Measurements from ENCODE around the gene AKAP11. TPM values are rescaled to one million over a fixed set of nuclear protein-coding genes. Genes with fewer than 3 reads are reported as not detected.
A peak's percentile ranks its signal among the peaks of the same experiment; 100 is the strongest.

Gene AKAP11
- 9.8 and 16.9 TPM in 2 replicates for total RNA-seq (2016; rRNA removed; fragmentation: Illumina TruSeq; extraction: Trizol)
- 0.88 and 1.1 TPM in 2 replicates for total RNA-seq (2016; cell fraction: cytosol; rRNA removed; fragmentation: Illumina TruSeq; extraction: Trizol; ENCODE audit: low read depth)
- total RNA-seq (2016; cell fraction: insoluble cytoplasmic fraction; rRNA removed; fragmentation: Illumina TruSeq; extraction: Trizol) = 9.0 and 15.0 TPM in 2 replicates
- 5.0 and 5.8 TPM in 2 replicates for total RNA-seq (2016; cell fraction: membrane; rRNA removed; fragmentation: Illumina TruSeq; extraction: Trizol)
- total RNA-seq (2016; cell fraction: nucleus; rRNA removed; fragmentation: Illumina TruSeq; extraction: Trizol) = 14.4 and 17.1 TPM in 2 replicates
- polyA plus RNA-seq (2011; rRNA removed) = 6.4 and 7.2 TPM in 2 replicates
- 2.1 and 3.8 TPM in 2 replicates for polyA plus RNA-seq (2011; cell fraction: cytosol; rRNA removed)
- 4.8 and 7.1 TPM in 2 replicates for polyA plus RNA-seq (2011; cell fraction: nucleus; rRNA removed)
- polyA plus RNA-seq (2012) = 8.5 and 9.6 TPM in 2 replicates
- polyA plus RNA-seq (2016; cell fraction: cytosol; fragmentation: Illumina TruSeq; extraction: Trizol; ENCODE audit: low read depth) = 0.32 and 0.34 TPM in 2 replicates
- 7.8 and 7.9 TPM in 2 replicates for polyA plus RNA-seq (2016; cell fraction: insoluble cytoplasmic fraction; fragmentation: Illumina TruSeq; extraction: Trizol; ENCODE audit: low read depth)
- 1.0 and 1.2 TPM in 2 replicates for polyA plus RNA-seq (2016; cell fraction: membrane; fragmentation: Illumina TruSeq; extraction: Trizol; ENCODE audit: low read depth)
- polyA plus RNA-seq (2016; cell fraction: nucleus; fragmentation: Illumina TruSeq; extraction: Trizol; ENCODE audit: insufficient read depth, low read depth) = 11.9 and 13.3 TPM in 2 replicates
- polyA minus RNA-seq (2011; rRNA and poly(A)+ RNA removed; ENCODE audit: low replicate concordance) = 6.2 and 11.4 TPM in 2 replicates
- polyA minus RNA-seq (2011; cell fraction: cytosol; rRNA and poly(A)+ RNA removed) = 10.1 and 13.1 TPM in 2 replicates
- 25.1 and 32.9 TPM in 2 replicates for polyA minus RNA-seq (2011; cell fraction: nucleus; rRNA and poly(A)+ RNA removed)
- percentile 75 among the genes with signal in this experiment for Bru-seq, nascent RNA
- BruChase-seq, experiment 1, labeled RNA remaining after a 6-hour chase = percentile 84 among the genes with signal in this experiment
- BruChase-seq, experiment 2, labeled RNA remaining after a 2-hour chase = percentile 81 among the genes with signal in this experiment
- long read RNA-seq, experiment 1, partial matches to known transcripts = 1 of 2 reads
- long read RNA-seq, experiment 1, other reads (novel, unspliced or antisense) = 1 of 2 reads
- long read RNA-seq, experiment 2, partial matches to known transcripts = 0 of 13 reads
- long read RNA-seq, experiment 2, other reads (novel, unspliced or antisense) = 13 of 13 reads

GRCh38 chr13:42272115-42272803 is at the start of gene AKAP11:
TSS of gene AKAP11 (plus strand) at chr13:42272152. CDS start at chr13:42286349, 14,197 bp downstream.
- Histone ChIP-seq H3K79me2 (ENCODE audit: insufficient read depth, low read length) (peaks cover 9% of the 10 kb centered on the region), H3K27me3 (ENCODE audit: control insufficient read depth in 1 of 2, insufficient read depth in 2 of 2, low read length in 2 of 2) (no peaks in the 10 kb centered on the region), H3K4me2 (ENCODE audit: low read depth, low read length) (peak within 1 kb of the TSS; percentile 94), H3K27ac (ENCODE audit: extremely low read length, insufficient read depth, low read length) (peak within 1 kb of the TSS; percentile 78), H3K9ac (ENCODE audit: insufficient read depth, low read depth, low read length) (peak within 1 kb of the TSS; percentile 82), H3K9me3 (ENCODE audit: low read length) (no peaks in the 10 kb centered on the region), H3K4me3 (replicated peaks in 1 of 3; ENCODE audit: insufficient read depth in 1 of 3, low read depth in 2 of 3, low read length in 3 of 3) (peak within 1 kb of the TSS; percentile 82 to 91 (median 82)), H3K4me1 (ENCODE audit: insufficient read depth, low read length) (peaks cover 21% of the 10 kb centered on the region), H2AFZ (ENCODE audit: low read length) (peak within 1 kb of the TSS; percentile 99), H3K36me3 (replicated peaks in 1 of 2; ENCODE audit: control insufficient read depth in 1 of 2, insufficient read depth in 2 of 2, low read length in 2 of 2) (no peaks in the 10 kb centered on the region), H4K20me1 (ENCODE audit: insufficient read depth, low read length) (no peaks in the 10 kb centered on the region)
- no TSS peak for BruUV-seq (replicated peaks)
- FAIRE-seq (no peak), ATAC-seq (peak; percentile 86), DNase-seq (ENCODE audit: low spot score) (peak; percentile 15)
- WGBS (ENCODE audit: low lambda C conversion rate) = 3% methylated on average over 13 of the region's 59 CpGs
- intact Hi-C loops (cut with micrococcal nuclease; ENCODE audit: unreplicated experiment) = no loop called here
- ChIA-PET CTCF (ENCODE audit: low intra/inter-chr PET ratio, low total read pairs) (no interaction called here), POLR2A (interaction anchor here (1.4 kb wide), 1 partner anchor 11 kb away, joined by 4 read pairs; no protein-coding TSS in a partner anchor)
- in situ Hi-C loops (cut with HindIII; ENCODE audit: extremely low pct_ligation_motif_present, low pct_unique_long_range_greater_than_20kb) = no loop called here
- TF ChIP-seq HINFP (CRISPR knock-in tag; IDR thresholded peaks at IDR 0.05; ENCODE audit: low read depth) = no peak
- no peak for TF ChIP-seq SNAPC2 (CRISPR knock-in tag; IDR thresholded peaks at IDR 0.05)
- no peak for TF ChIP-seq RXRB (CRISPR knock-in tag; IDR thresholded peaks at IDR 0.05; ENCODE audit: borderline replicate concordance)
- 0 out of 2 replicates have a peak, but pooled peaks have one; percentile 52 for TF ChIP-seq ZNF550 (CRISPR knock-in tag; IDR thresholded peaks at IDR 0.05; ENCODE audit: borderline replicate concordance)
- no peak for TF ChIP-seq NFKB2 (CRISPR knock-in tag; IDR thresholded peaks at IDR 0.05; ENCODE audit: borderline replicate concordance)
- TF ChIP-seq SOX5 (CRISPR knock-in tag; IDR thresholded peaks at IDR 0.05; ENCODE audit: borderline replicate concordance) = no peak
- TF ChIP-seq ASH2L (IDR thresholded peaks at IDR 0.05; ENCODE audit: insufficient read length, low read depth, low read length) = peak; percentile 77
- TF ChIP-seq ZNF18 (CRISPR knock-in tag; IDR thresholded peaks at IDR 0.05; ENCODE audit: insufficient replicate concordance) = peak; percentile 33
- peak; percentile 50; the same call in 1 of the 2 replicates for TF ChIP-seq HNF4A (CRISPR knock-in tag; IDR thresholded peaks at IDR 0.05)
- TF ChIP-seq IRX3 (CRISPR knock-in tag; IDR thresholded peaks at IDR 0.05; ENCODE audit: borderline replicate concordance, low read depth) = 0 out of 2 replicates have a peak, but pooled peaks have one; percentile 27
